CD4-positive, alpha-beta T cell treated with Interleukin-1 beta for 1 hour (primary cell): ENCODE data around the gene CTDSP1.
A peak's percentile ranks its signal among the peaks of the same experiment; 100 is the strongest.

Experiments used
- DNase-seq, 2 donors: peaks; one replicate each; pipeline ENCODE4 v3.0.0-alpha.2; 2020 to 2022

CTDSP1 gene

DNA sequence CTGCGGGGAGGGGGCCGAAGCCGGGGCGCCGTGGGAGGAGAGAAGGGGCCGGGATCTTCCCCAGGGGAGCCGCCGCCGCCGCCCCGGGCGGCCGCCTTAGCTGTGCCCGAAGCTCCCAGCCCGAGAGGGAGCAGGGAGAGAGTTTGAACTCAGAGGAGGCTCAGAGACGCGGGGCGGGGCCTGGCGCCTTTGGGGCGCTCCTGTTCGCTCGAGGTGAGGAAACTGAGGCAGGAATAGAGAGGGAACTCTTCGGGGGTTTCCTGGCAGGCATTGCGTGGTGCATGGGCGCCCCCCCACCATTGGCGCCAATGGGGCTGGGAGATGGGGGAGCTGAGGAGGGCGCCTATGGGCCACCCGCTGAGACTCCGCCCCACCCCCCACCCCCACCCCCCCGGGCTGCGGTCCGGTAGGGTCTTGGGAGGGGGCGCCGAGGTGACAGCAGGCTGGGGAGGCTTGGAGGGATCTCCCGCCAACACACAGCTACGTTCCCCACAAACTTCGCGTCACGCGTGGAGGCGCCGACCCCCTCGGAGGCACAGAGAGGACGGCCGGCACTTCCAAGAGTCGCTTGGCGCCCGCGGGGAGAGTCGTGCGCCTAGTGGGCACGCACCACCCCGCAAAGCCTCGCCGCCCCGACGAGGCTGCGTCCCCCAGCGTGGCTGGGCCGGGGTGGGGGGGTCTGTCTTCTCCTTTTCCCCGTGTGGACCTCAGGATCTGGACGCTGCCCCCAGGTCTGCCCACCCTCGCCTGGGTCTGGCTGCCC, 680 bp downstream of the CTDSP1 start:
- DNase-seq: peak; percentile 51 to 53

DNA sequence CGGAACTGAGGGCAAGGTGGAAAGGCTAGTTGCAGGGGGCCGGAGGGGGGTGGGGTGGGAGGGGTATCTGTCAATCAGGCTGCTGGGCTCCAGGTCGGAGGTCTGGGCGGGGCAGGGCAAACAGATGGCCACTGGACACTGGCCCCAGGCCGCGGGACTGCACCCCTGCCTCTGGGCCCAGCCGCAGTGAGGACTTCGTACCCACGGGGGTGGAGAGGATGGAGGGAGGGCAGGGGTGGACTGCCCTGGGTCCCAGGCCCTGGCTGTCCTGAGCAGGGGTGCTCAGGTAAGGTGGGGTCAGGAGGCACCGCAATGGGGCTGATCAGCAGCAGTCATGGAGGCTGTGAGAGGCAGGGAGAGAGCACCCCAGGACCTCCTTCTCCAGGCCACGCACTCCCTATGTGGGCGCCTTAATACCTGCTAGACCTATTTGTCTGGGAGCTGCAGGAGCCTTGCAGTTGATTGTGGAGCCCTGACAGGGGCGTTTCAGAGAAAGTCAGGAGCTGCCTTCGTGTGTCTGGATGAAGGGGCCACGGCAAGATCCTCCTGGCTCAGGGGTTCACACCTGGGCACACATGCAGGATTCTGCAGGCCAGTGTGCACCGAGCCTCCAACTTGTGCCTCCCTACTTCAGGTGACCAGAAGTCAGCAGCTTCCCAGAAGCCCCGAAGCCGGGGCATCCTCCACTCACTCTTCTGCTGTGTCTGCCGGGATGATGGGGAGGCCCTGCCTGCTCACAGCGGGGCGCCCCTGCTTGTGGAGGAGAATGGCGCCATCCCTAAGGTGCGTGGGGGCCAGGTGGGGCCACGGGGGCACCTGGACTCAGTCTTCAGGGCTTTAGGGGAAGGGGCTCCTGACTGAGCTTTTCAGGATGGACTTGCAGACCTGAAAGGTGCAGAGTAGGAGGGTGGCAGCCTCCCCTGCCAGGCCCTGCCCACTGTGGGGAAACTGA, 1.5 kb downstream of the CTDSP1 start:
- no peak for DNase-seq

DNA sequence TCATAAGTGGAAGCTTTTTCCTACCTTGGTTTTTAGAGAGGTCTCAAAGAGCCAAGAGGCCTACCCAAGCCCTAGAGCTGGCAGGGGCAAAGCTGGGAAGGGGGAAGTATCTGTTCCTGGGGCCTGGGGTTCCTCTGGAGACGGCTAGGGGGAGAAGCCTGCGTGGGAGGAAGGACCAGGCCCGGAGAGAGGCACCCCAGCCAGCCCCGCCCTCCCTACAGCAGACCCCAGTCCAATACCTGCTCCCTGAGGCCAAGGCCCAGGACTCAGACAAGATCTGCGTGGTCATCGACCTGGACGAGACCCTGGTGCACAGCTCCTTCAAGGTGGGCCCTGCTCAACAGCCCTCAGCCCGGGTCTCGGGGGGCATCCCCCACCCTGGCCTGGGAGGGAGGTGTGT, 2.2 kb downstream of the CTDSP1 start:
- no peak for DNase-seq

DNA sequence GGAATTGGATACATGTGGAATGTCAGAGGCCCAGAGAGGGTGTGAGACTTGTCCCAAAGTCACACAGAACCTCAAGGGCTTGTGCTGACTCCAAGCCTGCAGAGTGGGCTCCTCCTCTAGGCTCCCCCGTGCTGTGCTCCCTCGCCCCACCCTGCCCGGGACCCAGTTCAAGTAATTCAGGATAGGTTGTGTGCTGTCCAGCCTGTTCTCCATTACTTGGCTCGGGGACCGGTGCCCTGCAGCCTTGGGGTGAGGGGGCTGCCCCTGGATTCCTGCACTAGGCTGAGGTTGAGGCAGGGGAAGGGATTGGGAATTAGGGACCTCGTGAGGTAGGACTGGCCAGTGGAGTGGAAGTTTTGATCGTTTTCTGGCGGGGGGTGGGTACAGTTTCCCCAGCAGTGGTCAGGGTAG, 2.8 kb downstream of the CTDSP1 start:
- no peak for DNase-seq

DNA sequence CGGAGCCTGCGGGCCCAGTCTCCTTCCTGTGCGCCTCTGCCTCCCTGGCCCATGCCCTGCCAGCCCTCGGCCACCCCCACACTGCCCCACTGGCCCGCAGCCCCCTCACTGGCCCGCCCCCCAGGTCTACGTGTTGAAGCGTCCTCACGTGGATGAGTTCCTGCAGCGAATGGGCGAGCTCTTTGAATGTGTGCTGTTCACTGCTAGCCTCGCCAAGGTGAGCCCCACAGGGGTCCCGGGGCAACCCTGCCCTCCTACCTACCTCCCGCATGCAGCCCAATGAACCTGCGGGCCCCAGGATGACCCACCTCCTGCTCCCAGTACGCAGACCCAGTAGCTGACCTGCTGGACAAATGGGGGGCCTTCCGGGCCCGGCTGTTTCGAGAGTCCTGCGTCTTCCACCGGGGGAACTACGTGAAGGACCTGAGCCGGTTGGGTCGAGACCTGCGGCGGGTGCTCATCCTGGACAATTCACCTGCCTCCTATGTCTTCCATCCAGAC, 3.3 kb downstream of the CTDSP1 start:
- no peak for DNase-seq

DNA sequence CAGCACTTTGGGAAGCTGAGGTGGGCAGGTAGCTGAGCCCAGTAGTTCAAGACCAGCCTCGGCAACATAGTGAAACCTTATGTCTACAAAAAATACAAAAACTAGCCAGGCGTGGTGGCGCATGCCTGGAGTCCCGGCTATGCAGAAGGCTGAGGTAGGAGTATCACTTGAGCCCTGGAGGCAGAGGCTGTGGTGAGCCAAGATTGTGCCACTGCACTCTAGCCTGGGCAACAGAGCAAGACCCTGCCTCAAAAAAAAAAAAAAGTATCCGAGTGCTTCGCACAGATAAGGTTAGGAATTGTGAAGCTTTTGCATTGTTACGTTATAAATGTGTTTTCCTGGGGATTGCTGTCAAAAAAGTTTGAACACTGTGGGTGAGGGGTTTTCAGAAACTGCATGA, 4.1 kb downstream of the CTDSP1 start:
- DNase-seq: no peak

DNA sequence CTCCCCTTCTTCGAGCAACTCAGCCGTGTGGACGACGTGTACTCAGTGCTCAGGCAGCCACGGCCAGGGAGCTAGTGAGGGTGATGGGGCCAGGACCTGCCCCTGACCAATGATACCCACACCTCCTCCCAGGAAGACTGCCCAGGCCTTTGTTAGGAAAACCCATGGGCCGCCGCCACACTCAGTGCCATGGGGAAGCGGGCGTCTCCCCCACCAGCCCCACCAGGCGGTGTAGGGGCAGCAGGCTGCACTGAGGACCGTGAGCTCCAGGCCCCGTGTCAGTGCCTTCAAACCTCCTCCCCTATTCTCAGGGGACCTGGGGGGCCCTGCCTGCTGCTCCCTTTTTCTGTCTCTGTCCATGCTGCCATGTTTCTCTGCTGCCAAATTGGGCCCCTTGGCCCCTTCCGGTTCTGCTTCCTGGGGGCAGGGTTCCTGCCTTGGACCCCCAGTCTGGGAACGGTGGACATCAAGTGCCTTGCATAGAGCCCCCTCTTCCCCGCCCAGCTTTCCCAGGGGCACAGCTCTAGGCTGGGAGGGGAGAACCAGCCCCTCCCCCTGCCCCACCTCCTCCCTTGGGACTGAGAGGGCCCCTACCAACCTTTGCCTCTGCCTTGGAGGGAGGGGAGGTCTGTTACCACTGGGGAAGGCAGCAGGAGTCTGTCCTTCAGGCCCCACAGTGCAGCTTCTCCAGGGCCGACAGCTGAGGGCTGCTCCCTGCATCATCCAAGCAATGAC, 4.8 kb downstream of the CTDSP1 start:
- DNase-seq: no peak

DNA sequence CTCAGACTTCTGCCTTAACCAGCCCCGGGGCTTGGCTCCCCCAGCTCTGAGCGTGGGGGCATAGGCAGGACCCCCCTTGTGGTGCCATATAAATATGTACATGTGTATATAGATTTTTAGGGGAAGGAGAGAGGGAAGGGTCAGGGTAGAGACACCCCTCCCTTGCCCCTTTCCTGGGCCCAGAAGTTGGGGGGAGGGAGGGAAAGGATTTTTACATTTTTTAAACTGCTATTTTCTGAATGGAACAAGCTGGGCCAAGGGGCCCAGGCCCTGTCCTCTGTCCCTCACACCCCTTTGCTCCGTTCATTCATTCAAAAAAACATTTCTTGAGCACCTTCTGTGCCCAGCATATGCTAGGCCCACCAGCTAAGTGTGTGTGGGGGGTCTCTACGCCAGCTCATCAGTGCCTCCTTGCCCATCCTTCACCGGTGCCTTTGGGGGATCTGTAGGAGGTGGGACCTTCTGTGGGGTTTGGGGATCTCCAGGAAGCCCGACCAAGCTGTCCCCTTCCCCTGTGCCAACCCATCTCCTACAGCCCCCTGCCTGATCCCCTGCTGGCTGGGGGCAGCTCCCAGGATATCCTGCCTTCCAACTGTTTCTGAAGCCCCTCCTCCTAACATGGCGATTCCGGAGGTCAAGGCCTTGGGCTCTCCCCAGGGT, 5.5 kb downstream of the CTDSP1 start:
- DNase-seq: no peak

DNA sequence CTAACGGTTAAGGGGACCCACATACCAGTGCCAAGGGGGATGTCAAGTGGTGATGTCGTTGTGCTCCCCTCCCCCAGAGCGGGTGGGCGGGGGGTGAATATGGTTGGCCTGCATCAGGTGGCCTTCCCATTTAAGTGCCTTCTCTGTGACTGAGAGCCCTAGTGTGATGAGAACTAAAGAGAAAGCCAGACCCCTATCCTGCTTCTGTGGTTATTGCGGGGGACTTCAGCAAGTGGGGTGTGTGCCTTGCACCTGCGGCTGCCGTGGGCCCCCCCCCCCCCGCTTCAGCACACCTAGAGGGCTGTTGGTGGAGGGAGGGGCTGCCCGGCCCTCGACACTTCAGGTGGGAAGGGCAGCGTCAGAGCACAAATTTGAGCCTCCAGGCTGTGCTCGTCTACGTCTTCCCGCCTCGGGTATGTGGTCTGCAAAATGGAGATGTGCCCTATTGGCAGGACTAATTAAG, 6.1 kb downstream of the CTDSP1 start:
- DNase-seq: no peak

DNA sequence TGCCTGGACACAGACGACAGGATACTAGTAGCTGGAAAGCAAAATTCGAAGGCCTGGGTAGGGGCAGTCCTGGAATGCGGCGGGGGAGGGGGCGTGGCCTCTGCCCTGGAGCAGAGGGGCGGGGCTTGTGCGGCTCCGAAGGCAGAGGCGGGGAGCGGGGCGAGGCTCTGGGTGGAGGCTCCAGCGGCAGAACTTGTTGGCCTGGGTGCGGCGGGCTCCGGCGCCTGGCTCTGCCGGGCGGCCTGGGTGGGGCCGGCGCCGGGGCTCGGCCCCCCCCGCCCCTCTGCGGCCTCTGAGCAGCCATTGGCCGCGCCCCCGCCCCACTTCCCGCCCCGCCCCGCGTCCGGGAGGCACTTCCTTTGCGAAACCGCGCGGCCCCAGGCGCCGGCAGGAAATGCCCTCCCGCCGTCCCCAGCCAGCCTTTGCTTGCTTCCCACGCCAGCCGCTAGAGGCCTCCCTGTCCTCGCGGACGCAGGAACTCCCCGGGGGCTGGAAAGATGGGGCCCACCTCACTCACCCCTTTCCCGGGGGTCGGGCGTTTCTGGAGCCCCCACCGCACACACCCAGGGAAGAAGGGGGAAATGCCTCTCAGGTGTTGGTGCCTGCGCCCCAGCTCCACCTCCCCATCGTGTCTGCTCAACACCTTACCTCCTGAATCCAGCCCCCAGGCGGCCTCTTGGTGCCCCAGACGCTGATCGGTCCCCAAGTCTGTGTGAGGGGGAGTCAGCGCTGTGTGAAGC, 6.7 kb downstream of the CTDSP1 start:
- peak; percentile 93 to 94 for DNase-seq

DNA sequence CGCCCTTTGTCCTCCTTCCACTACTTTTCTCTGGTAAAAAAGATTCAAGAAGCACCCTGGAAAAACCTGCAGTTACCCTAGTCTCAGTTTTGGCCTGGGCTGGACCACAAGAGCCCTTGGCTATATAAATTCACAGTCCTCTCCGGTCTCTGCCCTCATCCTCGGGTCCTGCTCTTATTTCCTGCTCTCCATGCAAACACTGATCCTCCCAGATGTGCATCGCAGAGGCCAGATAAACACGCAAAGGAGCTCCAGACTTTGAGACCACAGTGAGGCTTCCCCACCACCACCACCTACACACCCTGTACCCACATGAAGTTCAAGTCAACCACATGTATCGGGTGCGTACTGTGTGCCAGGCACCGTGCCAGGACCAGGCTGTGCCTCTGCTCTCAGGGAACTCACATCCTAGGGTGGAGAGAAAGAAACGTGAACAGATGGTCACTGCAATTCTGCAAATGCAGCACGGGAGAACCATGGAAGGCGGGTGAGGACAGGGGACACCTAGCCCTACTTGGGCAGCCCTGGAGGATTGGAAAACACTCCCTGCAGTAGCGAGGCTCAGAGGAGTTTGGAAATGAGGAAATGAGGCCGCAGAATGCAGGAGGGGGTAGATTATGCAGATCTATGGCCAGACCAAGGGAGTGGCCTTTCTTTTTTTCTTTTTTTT, 7.4 kb downstream of the CTDSP1 start:
- peak; percentile 70 to 71 for DNase-seq

DNA sequence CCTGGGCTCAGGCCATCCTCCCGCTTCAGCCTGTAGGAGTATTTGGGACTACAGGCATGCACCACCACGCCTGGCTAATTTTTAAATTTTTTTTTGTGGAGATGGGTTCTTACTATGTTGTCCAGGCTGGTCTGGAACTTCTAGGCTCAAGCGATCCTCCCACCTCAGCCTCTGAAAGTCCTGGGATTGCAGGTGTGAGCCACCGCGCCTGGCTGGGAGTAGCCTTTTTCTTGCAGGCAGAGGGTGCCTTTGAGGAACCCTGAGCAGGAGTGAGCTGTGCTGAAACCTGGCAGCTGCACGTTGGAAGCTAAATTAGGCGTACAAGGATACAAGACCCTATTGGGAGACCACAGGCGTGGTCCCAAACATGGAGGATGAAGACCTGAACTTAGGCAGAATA, 8.0 kb downstream of the CTDSP1 start:
- no peak for DNase-seq

DNA sequence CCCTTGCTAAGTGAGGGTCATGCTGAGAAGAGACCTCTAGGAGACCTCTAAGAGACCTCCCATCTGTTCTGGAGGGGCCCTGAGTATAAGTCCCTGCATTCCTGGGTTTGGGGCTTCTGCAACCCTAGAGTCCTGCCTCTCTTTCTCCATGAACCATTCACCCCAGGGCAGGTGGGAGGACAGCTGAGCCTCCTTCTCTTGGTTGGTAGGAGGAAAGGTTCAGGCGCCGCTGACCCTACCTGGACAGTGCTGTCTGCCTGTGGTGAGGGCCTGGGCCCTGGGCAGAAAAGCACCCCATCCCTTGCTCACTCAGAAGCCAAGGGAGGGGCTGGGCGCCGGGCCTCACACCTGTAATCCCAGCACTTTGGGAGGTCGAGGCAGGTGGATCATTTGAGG, 18.7 kb downstream of the CTDSP1 start:
- DNase-seq: no peak

DNA sequence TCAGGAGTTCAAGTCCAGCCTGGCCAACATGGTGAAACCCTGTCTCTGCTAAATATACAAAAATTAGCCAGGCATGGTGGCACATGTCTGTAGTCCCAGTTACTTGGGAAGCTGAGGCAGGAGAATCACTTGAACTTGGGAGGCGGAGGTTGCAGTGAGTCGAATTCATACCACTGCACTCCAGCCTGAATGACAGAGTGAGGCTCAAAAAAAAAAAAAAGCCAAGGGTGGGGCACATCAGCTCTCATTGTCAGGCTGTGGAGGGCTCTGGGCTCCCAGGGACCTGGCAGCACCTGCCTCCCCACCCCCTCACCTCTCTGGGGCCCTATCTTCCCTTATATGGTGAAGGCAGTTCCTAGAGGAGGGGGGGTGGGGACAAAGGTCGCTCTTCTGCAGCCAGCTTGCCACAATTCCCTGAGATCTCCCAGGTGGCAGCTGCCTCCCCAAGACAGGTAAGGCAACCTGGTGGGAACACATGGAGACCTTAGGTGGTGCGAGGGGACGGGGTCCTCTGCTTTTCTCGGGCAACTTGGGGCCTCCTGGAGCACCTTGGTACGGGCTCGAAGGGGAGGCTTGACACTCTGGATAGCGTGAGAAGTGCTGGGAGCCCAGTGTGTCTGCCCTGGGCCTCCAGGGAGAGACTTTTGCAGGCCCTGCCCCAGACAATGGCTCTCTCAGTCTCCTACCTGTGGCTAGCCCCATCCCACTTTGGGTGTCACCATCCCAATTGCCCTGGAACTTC, 19.2 kb downstream of the CTDSP1 start, which contains the start of gene VIL1:
VIL1 (plus strand) TSS at position 407 of the 742 bp plus-strand sequence. CDS start 4,656 bp downstream, outside the sequence.
- no peak for DNase-seq

DNA sequence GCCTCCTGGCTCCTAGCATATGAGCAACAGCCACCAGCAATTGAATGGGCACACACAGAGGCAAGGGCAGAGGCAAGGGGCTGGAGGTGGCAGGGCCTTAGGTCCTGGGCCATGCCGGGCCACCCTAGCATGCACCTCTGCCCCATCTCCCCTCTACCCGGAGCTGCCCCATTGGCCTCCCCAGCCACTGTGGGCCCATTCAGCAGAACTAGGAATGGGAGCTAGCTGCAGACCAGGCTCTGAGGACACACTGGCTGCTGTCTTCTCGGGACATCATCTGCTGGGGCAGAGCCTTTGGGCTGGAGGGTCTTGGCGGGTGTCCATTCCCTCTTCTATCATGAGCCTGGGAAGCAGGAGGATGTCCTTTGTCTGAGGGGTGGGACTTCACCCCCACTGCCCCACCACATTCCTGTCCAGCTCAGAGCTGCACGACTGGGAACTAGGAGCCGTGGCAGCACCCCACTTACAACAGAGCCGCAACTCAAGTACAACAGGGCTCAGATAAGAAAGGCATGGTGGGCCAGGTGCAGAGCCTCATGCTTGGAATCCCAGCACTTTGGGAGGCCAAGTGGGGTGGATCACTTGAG, 20.1 kb downstream of the CTDSP1 start:
- no peak for DNase-seq

DNA sequence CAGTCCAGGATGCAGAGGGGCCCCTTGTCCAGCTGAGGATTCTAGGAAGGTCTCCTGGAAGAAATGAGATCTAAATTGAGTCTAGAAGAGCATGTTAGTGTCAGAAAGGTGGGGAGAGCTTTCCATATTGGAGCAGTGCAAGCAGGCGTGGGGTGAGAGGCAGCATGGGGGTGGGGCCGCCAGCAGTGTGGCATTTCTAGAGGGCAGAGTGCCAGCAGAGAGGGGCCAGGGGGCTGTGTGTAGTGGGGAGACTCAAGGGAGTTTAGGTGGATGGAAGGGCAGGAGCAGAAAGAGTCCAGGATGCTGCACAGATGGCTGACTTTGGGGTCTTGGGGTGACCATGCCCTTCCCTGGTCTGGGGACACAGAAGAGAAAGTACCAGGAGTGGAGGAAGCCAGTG, 21.4 kb downstream of the CTDSP1 start:
- DNase-seq: no peak

DNA sequence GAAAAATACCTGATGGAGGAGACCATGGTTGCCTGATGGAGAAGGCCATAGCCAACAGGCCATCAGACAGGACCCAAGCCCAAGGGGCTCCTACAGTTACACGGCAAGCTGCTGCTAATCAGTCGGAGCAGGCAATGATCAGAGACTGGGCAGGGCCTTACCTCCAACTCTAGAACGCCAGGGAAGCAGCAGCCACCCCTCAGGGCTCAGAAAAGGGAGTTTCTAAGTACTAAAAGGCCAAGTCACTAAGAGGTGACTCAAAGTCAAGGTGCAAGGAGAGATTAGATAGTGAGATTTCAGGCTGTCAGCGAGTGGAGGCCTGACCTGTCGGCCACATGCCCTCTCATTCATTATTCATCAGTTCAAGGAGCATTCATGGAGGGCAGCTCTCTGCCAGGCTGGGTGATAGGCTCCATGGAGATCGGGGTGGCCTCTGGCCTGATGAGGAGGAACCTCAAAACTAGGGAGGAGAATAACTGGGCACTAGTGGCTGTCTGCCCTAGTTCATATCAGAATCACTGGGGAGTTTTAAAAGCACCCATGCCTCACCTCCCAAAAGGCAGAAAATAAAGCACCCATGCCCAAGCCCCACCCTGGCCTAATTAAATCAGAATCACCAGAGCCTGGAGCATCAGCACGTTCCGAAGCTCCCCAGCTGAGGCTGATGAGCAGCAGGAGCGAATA, 22.9 kb downstream of the CTDSP1 start:
- DNase-seq: no peak

DNA sequence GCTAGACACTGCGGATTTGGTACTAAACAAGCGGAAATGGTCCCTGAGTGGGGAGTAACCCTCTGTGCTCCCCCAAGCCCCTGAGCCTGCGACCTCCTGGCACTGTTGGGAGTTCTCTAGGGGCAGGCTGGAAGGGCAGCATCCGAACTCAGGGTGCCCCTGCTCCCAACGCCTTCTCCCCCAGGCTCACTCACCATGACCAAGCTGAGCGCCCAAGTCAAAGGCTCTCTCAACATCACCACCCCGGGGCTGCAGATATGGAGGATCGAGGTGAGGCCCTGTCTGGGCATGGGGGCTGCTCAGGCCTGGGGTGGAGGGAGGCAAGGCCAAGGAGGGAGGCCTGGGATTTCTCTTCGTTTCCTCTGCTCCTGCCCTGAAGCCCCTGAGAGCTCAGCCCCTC, 23.9 kb downstream of the CTDSP1 start:
- no peak for DNase-seq

DNA sequence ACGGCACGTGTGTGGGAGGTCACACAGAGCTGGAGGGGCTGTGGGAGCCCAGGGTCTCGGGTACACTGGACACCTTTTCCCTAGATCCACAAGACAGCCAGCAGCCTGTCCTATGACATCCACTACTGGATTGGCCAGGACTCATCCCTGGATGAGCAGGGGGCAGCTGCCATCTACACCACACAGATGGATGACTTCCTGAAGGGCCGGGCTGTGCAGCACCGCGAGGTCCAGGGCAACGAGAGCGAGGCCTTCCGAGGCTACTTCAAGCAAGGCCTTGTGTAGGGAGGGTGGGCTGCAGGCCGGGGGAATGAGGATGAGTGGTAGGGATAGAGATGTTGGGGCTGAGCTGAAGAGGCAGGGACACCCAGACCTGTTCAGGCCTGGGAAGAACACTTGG, 25.9 kb downstream of the CTDSP1 start:
- no peak for DNase-seq
